Sigmoid colon (tissue), 7 donors: ENCODE measurements around the gene CTSD. TPM values are rescaled to one million over a fixed set of nuclear protein-coding genes. Genes with fewer than 3 reads are reported as not detected.

ENCODE experiments used
- DNase-seq: peaks from one replicate; pipeline ENCODE4 v3.0.0-alpha.2; 2019
- H3K27ac ChIP-seq, 4 donors: fragments of 200-600 bp; sonication (generic); one replicate each; pipeline ENCODE4 v1.5.1; 2016 to 2019; ENCODE audit warnings: mild to moderate bottlenecking in 1 of 4
- H3K27me3 ChIP-seq, 3 donors: fragments of 200-600 bp; sonication (generic); one replicate each; pipeline ENCODE4 v1.5.1; 2019; ENCODE audit warnings: mild to moderate bottlenecking in 1 of 3
- H3K36me3 ChIP-seq, 4 donors: fragments of 200-600 bp; sonication (generic); one replicate each; pipeline ENCODE4 v1.5.1; 2016 to 2019
- H3K4me1 ChIP-seq, 4 donors: fragments of 200-600 bp; sonication (generic); one replicate each; pipeline ENCODE4 v1.5.1; 2017 to 2019
- H3K4me3 ChIP-seq, 4 donors: fragments of 200-600 bp; sonication (generic); one replicate each; pipeline ENCODE4 v1.5.1; 2017 to 2019; ENCODE audit warnings: mild to moderate bottlenecking in 2 of 4, moderate library complexity in 1 of 4
- H3K9me3 ChIP-seq, 4 donors: fragments of 200-600 bp in 3 of 4; sonication (generic) in 3 of 4; one replicate each; pipeline versions ENCODE4 v1.5.1 to v1.6.1; 2013 to 2019
- CTCF ChIP-seq, 4 experiments: fragments of 450-650 bp in 3 of 4; fragments of 200-600 bp in 1 of 4; IDR thresholded peaks; one replicate each; pipeline ENCODE4 v1.5.1; 2016 to 2019; ENCODE audit warnings: antibody characterized with exemption in 4 of 4, mild to moderate bottlenecking in 3 of 4, moderate library complexity in 2 of 4
- EP300 ChIP-seq, 4 donors: sonication (generic); formaldehyde crosslinking; IDR thresholded peaks; one replicate each; pipeline ENCODE4 v1.6.1; 2017; ENCODE audit warnings: antibody characterized with exemption in 4 of 4
- POLR2A ChIP-seq, 2 donors: fragments of 450-650 bp; IDR thresholded peaks; one replicate each; pipeline ENCODE4 v1.6.1; 2016; ENCODE audit warnings: antibody characterized with exemption in 2 of 2, mild to moderate bottlenecking in 2 of 2, moderate library complexity in 2 of 2
- POLR2AphosphoS5 ChIP-seq, 4 donors: sonication (generic); formaldehyde crosslinking; IDR thresholded peaks; one replicate each; pipeline ENCODE4 v1.6.1; 2017; ENCODE audit warnings: antibody characterized with exemption in 4 of 4
- WGBS, 2 donors: extraction: QIAGEN DNeasy Blood & Tissue Kit; methylation state at CpG; one replicate each; pipeline ENCODE4 v1.1.7; 2013; 5-methylcytosine and 5-hydroxymethylcytosine counted together
- intact Hi-C: fragments of 100-400 bp; cut with DNase I; formaldehyde crosslinking; loops from one replicate; pipeline ENCODE4 v1.15.1; 2023
- polyA plus RNA-seq, 3 donors: library from polyadenylated mRNA; stranded (reverse); fragments of 200-250 nt; gene quantifications; one replicate each; pipeline ENCODE4 v1.2.3, GENCODE V29; 2013
- total RNA-seq, 4 donors: library from RNA; depleted of rRNA; stranded (reverse); fragments of >200 nt; gene quantifications; one replicate each; pipeline ENCODE4 v1.1.0, GENCODE V29; 2016
- donor health status: healthy with polysubstance abuse.
- donor health status: Bipolar disorder and iron deficiency.
- donor health status: healthy.

The CTSD gene
- total and polyA plus RNA-seq, 7 donors, result 173 to 1,586 (median 222) TPM

GRCh38 chr11:1730059-1730629, 33.6 kb downstream of the CTSD start:
- TF ChIP-seq EP300 (IDR thresholded peaks at IDR 0.05) (no peak), POLR2A (IDR thresholded peaks at IDR 0.05) (no peak), CTCF (IDR thresholded peaks at IDR 0.05) (no peak), POLR2AphosphoS5 (IDR thresholded peaks at IDR 0.05) (no peak)
- WGBS, 2 donors, result 58 to 66% methylated on average over 11 of the region's 11 CpGs
- Histone ChIP-seq H3K4me1 (no peaks in the 10 kb centered on the region), H3K27me3 (peaks cover 0 to 82% (median 54%) of the 10 kb centered on the region in 3 donors), H3K36me3 (no peaks in the 10 kb centered on the region), H3K27ac (no peak overlapping the region), H3K9me3 (no peaks in the 10 kb centered on the region), H3K4me3 (no peak overlapping the region)
- DNase-seq, result no peak
- intact Hi-C loops, result no loop called here

GRCh38 chr11:1729692-1730011, 34.1 kb downstream of the CTSD start:
- H3K36me3 ChIP-seq, result no peaks in the 10 kb centered on the region
- 53 to 61% methylated on average over 9 of the region's 9 CpGs for WGBS, 2 donors
- no peaks in the 10 kb centered on the region for H3K9me3 ChIP-seq
- H3K27me3 ChIP-seq, result peaks cover 0 to 77% (median 49%) of the 10 kb centered on the region in 3 donors
- intact Hi-C loops, result no loop called here
- H3K27ac ChIP-seq, result no peak overlapping the region
- H3K4me1 ChIP-seq, result no peaks in the 10 kb centered on the region
- TF ChIP-seq POLR2AphosphoS5 (IDR thresholded peaks at IDR 0.05) (no peak), EP300 (IDR thresholded peaks at IDR 0.05) (no peak), CTCF (IDR thresholded peaks at IDR 0.05) (no peak), POLR2A (IDR thresholded peaks at IDR 0.05) (no peak)
- no peak for DNase-seq
- no peak overlapping the region for H3K4me3 ChIP-seq

GRCh38 chr11:1728931-1729691, 34.6 kb downstream of the CTSD start:
- TF ChIP-seq CTCF (IDR thresholded peaks at IDR 0.05), result no peak
- TF ChIP-seq EP300 (IDR thresholded peaks at IDR 0.05), result no peak
- no peak for TF ChIP-seq POLR2A (IDR thresholded peaks at IDR 0.05)
- TF ChIP-seq POLR2AphosphoS5 (IDR thresholded peaks at IDR 0.05), result no peak
- H3K27me3 ChIP-seq, result peaks cover 0 to 72% (median 44%) of the 10 kb centered on the region in 3 donors
- no peak overlapping the region for H3K27ac ChIP-seq
- H3K9me3 ChIP-seq, result no peaks in the 10 kb centered on the region
- no peak overlapping the region for H3K4me3 ChIP-seq
- H3K4me1 ChIP-seq, result no peaks in the 10 kb centered on the region
- DNase-seq, result no peak
- H3K36me3 ChIP-seq, result no peaks in the 10 kb centered on the region
- 62 to 80% methylated on average over 25 of the region's 25 CpGs for WGBS, 2 donors
- intact Hi-C loops, result no loop called here

GRCh38 chr11:1728301-1728700, 35.4 kb downstream of the CTSD start:
- H3K4me3 ChIP-seq, result no peak overlapping the region
- peaks cover 0 to 67% (median 37%) of the 10 kb centered on the region in 3 donors for H3K27me3 ChIP-seq
- DNase-seq, result no peak
- TF ChIP-seq CTCF (IDR thresholded peaks at IDR 0.05), result no peak
- no peak for TF ChIP-seq EP300 (IDR thresholded peaks at IDR 0.05)
- no peak for TF ChIP-seq POLR2AphosphoS5 (IDR thresholded peaks at IDR 0.05)
- no peak for TF ChIP-seq POLR2A (IDR thresholded peaks at IDR 0.05)
- intact Hi-C loops, result no loop called here
- H3K36me3 ChIP-seq, result no peaks in the 10 kb centered on the region
- H3K9me3 ChIP-seq, result no peaks in the 10 kb centered on the region
- no peak overlapping the region for H3K27ac ChIP-seq
- WGBS, 2 donors, result 47 to 69% methylated on average over 4 of the region's 4 CpGs
- no peaks in the 10 kb centered on the region for H3K4me1 ChIP-seq
